HG02678 (cell line): ENCODE data around the gene AFAP1L2.

Experiments used
- ATAC-seq: cut with Tn5 transposase; IDR thresholded peaks from one replicate; pipeline ENCODE4 v1.9.1; 2021; ENCODE audit warnings: mild to moderate bottlenecking, moderate library complexity; ENCODE audit not compliant: unreplicated experiment

The AFAP1L2 gene

GRCh38 chr10:114392112-114392835 is 12.0 kb downstream of the AFAP1L2 start:
- no peak for ATAC-seq

GRCh38 chr10:114391599-114391998 is 12.7 kb downstream of the AFAP1L2 start:
- no peak for ATAC-seq

GRCh38 chr10:114389426-114389825 is 14.9 kb downstream of the AFAP1L2 start:
- no peak for ATAC-seq

- ATAC-seq, result peak; percentile 71
Observed at GRCh38 chr10:114388275-114388674, 16.0 kb downstream of the AFAP1L2 start.

- ATAC-seq, result no peak
Observed at GRCh38 chr10:114387784-114388183, 16.5 kb downstream of the AFAP1L2 start.

GRCh38 chr10:114386452-114386851 is 17.9 kb downstream of the AFAP1L2 start:
- ATAC-seq, result no peak

GRCh38 chr10:114385557-114385956 is 18.7 kb downstream of the AFAP1L2 start:
- ATAC-seq, result no peak

GRCh38 chr10:114384601-114385000 is 19.7 kb downstream of the AFAP1L2 start:
- ATAC-seq, result no peak

- no peak for ATAC-seq
Observed at GRCh38 chr10:114384181-114384580, 20.1 kb downstream of the AFAP1L2 start.

GRCh38 chr10:114380797-114381196 is 23.5 kb downstream of the AFAP1L2 start:
- no peak for ATAC-seq

GRCh38 chr10:114380060-114380459 is 24.2 kb downstream of the AFAP1L2 start:
- ATAC-seq, result no peak

GRCh38 chr10:114379631-114380041 is 24.7 kb downstream of the AFAP1L2 start:
- ATAC-seq, result no peak

- no peak for ATAC-seq
Observed at GRCh38 chr10:114376523-114376922, 27.8 kb downstream of the AFAP1L2 start.

GRCh38 chr10:114375047-114375446 is 29.3 kb downstream of the AFAP1L2 start:
- no peak for ATAC-seq

- ATAC-seq, result no peak
Observed at GRCh38 chr10:114374053-114374791, 30.1 kb downstream of the AFAP1L2 start.

- no peak for ATAC-seq
Observed at GRCh38 chr10:114373631-114374030, 30.7 kb downstream of the AFAP1L2 start.

- no peak for ATAC-seq
Observed at GRCh38 chr10:114372995-114373394, 31.3 kb downstream of the AFAP1L2 start.

GRCh38 chr10:114372179-114372578 is 32.1 kb downstream of the AFAP1L2 start:
- no peak for ATAC-seq

GRCh38 chr10:114370966-114371365 is 33.3 kb downstream of the AFAP1L2 start:
- ATAC-seq, result no peak

GRCh38 chr10:114370199-114370598 is 34.1 kb downstream of the AFAP1L2 start:
- ATAC-seq, result no peak

GRCh38 chr10:114368057-114368391 is 36.3 kb downstream of the AFAP1L2 start:
- no peak for ATAC-seq

GRCh38 chr10:114367351-114368056 is 36.8 kb downstream of the AFAP1L2 start:
- ATAC-seq, result no peak
